Caco-2 (cell line): Measurements from ENCODE around the gene GTPBP1. TPM values are rescaled to one million over a fixed set of nuclear protein-coding genes. Genes with fewer than 3 reads are reported as not detected.

Source experiments
- BruUV-seq: library from RNA; stranded (reverse); fragments of 400-500 nt; replicated peaks from 2 replicates; lab custom pipeline; 2021; lab: Mats Ljungman, UMichigan
- CTCF ChIA-PET: fragments of 300-600 bp; sonication (Branson Sonifier 250); formaldehyde crosslinking; loops from one replicate; lab custom pipeline; 2022; ENCODE audit warnings: antibody characterized with exemption; lab: Charles Lee
- POLR2A ChIA-PET: fragments of 300-600 bp; sonication (Branson Sonifier 250); formaldehyde crosslinking; loops from one replicate; lab custom pipeline; 2022; ENCODE audit warnings: antibody characterized with exemption; lab: Charles Lee
- DNase-seq, 2 experiments: peaks; one replicate each; pipeline versions ENCODE4 v3.0.0 to v3.0.0-alpha.2; 2020 to 2022
- H3K27me3 ChIP-seq: replicated peaks from 2 replicates; pipeline ENCODE4 v1.6.0; 2011; ENCODE audit warnings: low read length; ENCODE audit not compliant: control insufficient read depth, insufficient read depth
- H3K36me3 ChIP-seq: 2 replicates; pipeline ENCODE4 v1.5.1; 2011; ENCODE audit warnings: low read length; ENCODE audit not compliant: control insufficient read depth, insufficient read depth
- H3K4me1 ChIP-seq: fragments of 250-450 bp; sonication (Bioruptor Pico); 2 replicates; pipeline ENCODE4 v1.5.1; 2020; ENCODE audit warnings: mild to moderate bottlenecking
- H3K4me3 ChIP-seq: 2 replicates; pipeline ENCODE4 v1.5.1; 2011; ENCODE audit warnings: low read depth, mild to moderate bottlenecking, control low read depth, low read length
- H3K9me3 ChIP-seq: fragments of 250-450 bp; sonication (Bioruptor Pico); 2 replicates; pipeline ENCODE4 v1.5.1; 2020; ENCODE audit warnings: mild to moderate bottlenecking, moderate library complexity
- H3K27ac Mint-ChIP-seq: one replicate; pipeline ENCODE4 v1.8.0; 2022; ENCODE audit warnings: mixed read lengths; ENCODE audit not compliant: unreplicated experiment
- H3K27me3 Mint-ChIP-seq: one replicate; pipeline ENCODE4 v1.8.0; 2022; ENCODE audit warnings: mixed read lengths; ENCODE audit not compliant: insufficient read depth, unreplicated experiment
- H3K36me3 Mint-ChIP-seq: one replicate; pipeline ENCODE4 v1.8.0; 2022; ENCODE audit warnings: mild to moderate bottlenecking, mixed read lengths; ENCODE audit not compliant: insufficient read depth, unreplicated experiment
- H3K4me1 Mint-ChIP-seq: one replicate; pipeline ENCODE4 v1.8.0; 2022; ENCODE audit warnings: low read depth, mixed read lengths; ENCODE audit not compliant: unreplicated experiment
- H3K4me3 Mint-ChIP-seq: one replicate; pipeline ENCODE4 v1.8.0; 2022; ENCODE audit warnings: mild to moderate bottlenecking, moderate library complexity, mixed read lengths; ENCODE audit not compliant: unreplicated experiment
- H3K9me3 Mint-ChIP-seq: one replicate; pipeline ENCODE4 v1.8.0; 2022; ENCODE audit warnings: mixed read lengths; ENCODE audit not compliant: unreplicated experiment
- CTCF ChIP-seq, 2 experiments: fragments of 200-600 bp in 1 of 2; IDR thresholded peaks; 1 replicate in 1 of 2; 2 replicates in 1 of 2; pipeline versions ENCODE4 v1.5.1 to v1.8.0; 2011 to 2022; ENCODE audit warnings: antibody characterized with exemption in 1 of 2, control low read depth in 1 of 2, inconsistent platforms in 1 of 2, low read depth in 1 of 2, low read length in 1 of 2, mild to moderate bottlenecking in 1 of 2, moderate library complexity in 1 of 2; ENCODE audit not compliant: insufficient read depth in 1 of 2, severe bottlenecking in 1 of 2, unreplicated experiment in 1 of 2
- intact Hi-C: fragments of 100-400 bp; cut with micrococcal nuclease; formaldehyde crosslinking; loops from one replicate; pipeline ENCODE4 v1.10.0; 2022; ENCODE audit not compliant: unreplicated experiment
- total RNA-seq: library from RNA; stranded (reverse); gene quantifications from 2 replicates; pipeline ENCODE4 v1.2.3, GENCODE V29; 2022

The GTPBP1 gene
- total RNA-seq, 1 experiment from 2014 or later = 47.2 TPM

GRCh38 chr22:38744981-38745380, 39.2 kb downstream of the GTPBP1 start:
- no peak overlapping the region for H3K4me3 ChIP-seq
- H3K9me3 ChIP-seq = no peaks in the 10 kb centered on the region
- H3K36me3 ChIP-seq = no peaks in the 10 kb centered on the region; the same call in 1 of the 2 replicates
- Mint-ChIP-seq H3K36me3 (peaks cover 48% of the 10 kb centered on the region), H3K27me3 (no peaks in the 10 kb centered on the region), H3K4me1 (no peaks in the 10 kb centered on the region), H3K4me3 (no peak overlapping the region), H3K27ac (no peak overlapping the region), H3K9me3 (no peaks in the 10 kb centered on the region)
- POLR2A ChIA-PET = no interaction called here
- H3K4me1 ChIP-seq = no peaks in the 10 kb centered on the region
- no peaks in the 10 kb centered on the region for H3K27me3 ChIP-seq
- intact Hi-C loops = no loop called here
- no peak for TF ChIP-seq CTCF (IDR thresholded peaks at IDR 0.05; ENCODE audit: insufficient read depth in 1 of 2, low read depth in 1 of 2, low read length in 1 of 2, severe bottlenecking in 1 of 2, unreplicated experiment in 1 of 2)
- no TSS peak for BruUV-seq
- CTCF ChIA-PET = no interaction called here
- DNase-seq = no peak

- no peak for TF ChIP-seq CTCF (IDR thresholded peaks at IDR 0.05; ENCODE audit: insufficient read depth in 1 of 2, low read depth in 1 of 2, low read length in 1 of 2, severe bottlenecking in 1 of 2, unreplicated experiment in 1 of 2)
- BruUV-seq = no TSS peak
- intact Hi-C loops = no loop called here
- Histone ChIP-seq H3K4me3 (no peak overlapping the region), H3K9me3 (no peaks in the 10 kb centered on the region), H3K36me3 (no peaks in the 10 kb centered on the region; the same call in 1 of the 2 replicates), H3K27me3 (no peaks in the 10 kb centered on the region), H3K4me1 (no peaks in the 10 kb centered on the region)
- H3K4me1 Mint-ChIP-seq = no peaks in the 10 kb centered on the region
- H3K9me3 Mint-ChIP-seq = no peaks in the 10 kb centered on the region
- H3K36me3 Mint-ChIP-seq = peaks cover 45% of the 10 kb centered on the region
- H3K27me3 Mint-ChIP-seq = no peaks in the 10 kb centered on the region
- DNase-seq = no peak
- CTCF ChIA-PET = no interaction called here
- H3K4me3 Mint-ChIP-seq = no peak overlapping the region
- POLR2A ChIA-PET = interaction anchor here (0.8 kb wide), 1 partner anchor 236 kb away, joined by 3 read pairs; the partner anchor contains the start of gene APOBEC3B
- no peak overlapping the region for H3K27ac Mint-ChIP-seq
These were observed 40.1 kb downstream of the GTPBP1 start for GRCh38 chr22:38745676-38746460.

- H3K4me1 Mint-ChIP-seq = peaks cover 1% of the 10 kb centered on the region
- no peaks in the 10 kb centered on the region for H3K27me3 Mint-ChIP-seq
- Histone ChIP-seq H3K36me3 (peaks cover 2% of the 10 kb centered on the region), H3K4me1 (peaks cover 1% of the 10 kb centered on the region; the same call in 1 of the 2 replicates), H3K27me3 (no peaks in the 10 kb centered on the region), H3K9me3 (no peaks in the 10 kb centered on the region), H3K4me3 (no peak overlapping the region)
- intact Hi-C loops = no loop called here
- no peak overlapping the region for H3K4me3 Mint-ChIP-seq
- CTCF ChIA-PET = no interaction called here
- POLR2A ChIA-PET = no interaction called here
- BruUV-seq = no TSS peak
- H3K27ac Mint-ChIP-seq = no peak overlapping the region
- no peak for TF ChIP-seq CTCF (IDR thresholded peaks at IDR 0.05; ENCODE audit: insufficient read depth in 1 of 2, low read depth in 1 of 2, low read length in 1 of 2, severe bottlenecking in 1 of 2, unreplicated experiment in 1 of 2)
- DNase-seq = no peak
- no peaks in the 10 kb centered on the region for H3K9me3 Mint-ChIP-seq
- H3K36me3 Mint-ChIP-seq = peaks cover 37% of the 10 kb centered on the region
These were observed 42.9 kb downstream of the GTPBP1 start for GRCh38 chr22:38748487-38749136.
